Activated CD8-positive, alpha-beta memory T cell treated with anti-CD3 and anti-CD28 coated beads for 48 hours (primary cell): Measurements from ENCODE around the gene MMP25.
"Not testable (repeated sequence)": the region's sequence is repeated elsewhere in the genome, so short reads cannot be mapped to it uniquely, and the experiment has no call there.

Source experiments
- DNase-seq, 3 experiments: peaks; one replicate each; pipeline ENCODE4 v3.0.0-alpha.2; 2020; ENCODE audit warnings: low read depth in 2 of 3, low spot score in 2 of 3

Gene MMP25

DNA sequence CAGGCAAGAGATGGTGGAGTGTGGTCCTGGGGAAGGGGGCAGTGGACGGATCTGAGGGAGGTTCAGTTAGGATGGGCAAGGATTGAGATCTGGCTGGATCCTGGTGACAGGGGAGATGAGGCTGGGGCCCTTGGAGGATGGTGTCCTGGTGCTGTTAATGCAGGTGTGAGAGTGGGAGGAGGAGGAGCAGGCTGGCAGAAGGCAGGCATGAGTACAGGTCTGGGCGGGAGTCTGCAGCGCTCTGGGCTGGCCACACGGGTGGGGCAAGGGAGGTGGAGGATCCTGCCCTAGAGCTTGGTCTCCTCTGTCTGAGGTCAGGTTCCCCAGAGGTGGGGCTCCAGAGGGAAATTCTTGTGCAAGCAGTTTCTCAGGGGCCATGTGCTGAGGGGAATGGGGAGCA lies 25.8 kb downstream of the MMP25 start:
- not testable (repeated sequence) for DNase-seq

DNA sequence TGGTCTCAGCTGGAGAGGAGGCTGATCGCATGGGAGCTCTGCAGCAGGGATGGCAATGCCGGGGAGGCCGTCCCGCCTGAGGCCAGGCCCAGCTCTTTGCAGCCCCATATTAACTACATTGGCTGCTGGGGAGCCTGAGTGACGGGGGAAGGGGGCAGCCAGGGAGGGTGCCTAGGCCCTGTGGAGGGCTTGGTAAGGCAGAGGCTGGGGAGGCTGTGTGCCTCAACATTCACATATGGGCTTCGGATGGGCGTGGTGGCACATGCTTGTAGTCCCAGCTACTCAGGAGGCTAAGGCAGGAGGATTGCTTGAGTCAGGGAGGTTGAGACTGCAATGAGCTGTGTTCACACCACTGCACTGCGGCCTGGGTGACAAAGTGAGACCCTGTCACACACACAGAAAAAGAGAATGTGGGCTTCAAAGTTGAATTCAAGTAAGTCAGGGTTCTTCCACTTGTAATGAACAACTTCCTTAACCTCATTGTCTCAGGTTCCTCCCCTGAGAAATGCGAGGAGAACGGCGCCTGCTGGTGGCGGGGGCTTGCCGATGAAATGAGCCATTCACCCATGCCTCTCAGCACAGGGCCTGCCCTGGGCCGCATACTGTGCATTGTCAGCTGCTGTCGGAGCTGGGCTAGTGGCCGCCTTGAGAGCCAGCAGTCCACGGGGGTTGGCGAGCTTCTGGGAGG lies 26.4 kb downstream of the MMP25 start:
- not testable (repeated sequence) for DNase-seq

DNA sequence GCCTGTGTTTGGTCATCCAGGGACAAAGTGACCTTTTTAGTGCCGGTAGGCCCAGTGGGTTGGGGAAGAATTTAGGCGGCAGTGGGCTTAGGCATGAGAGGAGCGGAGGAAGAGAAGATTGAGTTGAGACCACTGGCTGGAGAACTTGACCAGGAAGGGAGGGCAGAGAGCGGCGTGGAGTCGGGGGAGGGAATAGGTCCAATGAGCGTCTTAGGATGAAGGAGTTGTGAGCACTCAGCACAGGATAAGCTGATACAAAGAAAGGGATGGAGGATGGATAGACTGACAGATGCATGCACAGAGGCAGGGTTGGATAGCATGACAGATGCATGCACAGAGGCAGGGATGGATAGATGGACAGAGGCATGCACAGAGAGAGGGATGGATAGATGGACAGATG lies 27.1 kb downstream of the MMP25 start:
- no peak for DNase-seq

DNA sequence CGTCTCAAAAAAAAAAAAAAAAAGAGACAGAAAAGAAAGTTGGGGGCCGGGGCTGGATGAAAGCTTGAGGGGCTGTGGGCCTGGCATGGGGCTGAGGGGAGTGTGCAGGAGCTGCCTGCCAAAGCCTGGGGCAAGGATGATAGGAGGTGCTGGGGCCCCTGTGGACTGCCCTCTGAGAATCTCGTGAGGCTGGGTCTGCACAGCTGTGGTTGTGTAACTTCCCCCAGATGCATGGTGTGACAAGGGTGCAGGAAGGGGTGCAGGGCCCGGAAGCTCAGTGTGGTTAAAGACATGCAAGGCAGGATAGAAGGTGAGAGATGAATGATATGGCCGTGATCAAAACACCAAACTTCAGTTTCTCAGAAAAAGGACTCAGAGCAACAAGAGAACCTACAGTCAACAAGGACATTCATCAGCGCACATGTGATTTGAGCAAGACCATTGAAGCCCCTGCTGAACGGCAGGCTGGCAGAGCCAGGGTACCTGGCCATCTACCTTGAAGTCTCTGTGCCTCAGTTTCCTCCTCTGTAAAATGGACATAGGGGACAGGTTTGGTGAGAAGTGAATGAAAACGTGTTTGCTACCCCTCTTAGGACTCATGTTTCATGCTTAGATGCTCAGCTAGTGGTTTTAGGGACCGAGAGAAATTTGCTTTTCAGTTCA lies 28.6 kb downstream of the MMP25 start:
- DNase-seq, result peak in 2 of 3 experiments; percentile 59 to 60

DNA sequence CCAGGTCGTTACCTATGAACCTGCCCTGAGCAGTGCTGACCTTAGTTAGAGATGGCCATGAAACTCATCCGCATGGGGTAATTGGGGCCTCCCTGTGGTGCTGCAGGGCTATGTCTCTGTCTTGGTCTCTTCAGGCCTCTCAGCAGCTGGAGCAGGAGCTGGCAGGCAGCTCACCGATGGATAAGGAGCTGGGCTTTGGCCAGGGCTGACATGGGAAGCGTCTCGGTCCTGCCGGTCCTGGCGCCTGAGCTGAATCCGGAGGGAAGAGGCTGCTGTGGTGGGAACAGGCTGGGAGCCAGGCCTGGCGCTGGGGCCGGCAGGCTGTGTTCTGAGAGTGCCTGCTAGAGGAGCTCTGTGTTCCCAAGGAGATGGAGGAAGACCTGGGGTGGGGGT lies 29.2 kb downstream of the MMP25 start:
- no peak for DNase-seq

DNA sequence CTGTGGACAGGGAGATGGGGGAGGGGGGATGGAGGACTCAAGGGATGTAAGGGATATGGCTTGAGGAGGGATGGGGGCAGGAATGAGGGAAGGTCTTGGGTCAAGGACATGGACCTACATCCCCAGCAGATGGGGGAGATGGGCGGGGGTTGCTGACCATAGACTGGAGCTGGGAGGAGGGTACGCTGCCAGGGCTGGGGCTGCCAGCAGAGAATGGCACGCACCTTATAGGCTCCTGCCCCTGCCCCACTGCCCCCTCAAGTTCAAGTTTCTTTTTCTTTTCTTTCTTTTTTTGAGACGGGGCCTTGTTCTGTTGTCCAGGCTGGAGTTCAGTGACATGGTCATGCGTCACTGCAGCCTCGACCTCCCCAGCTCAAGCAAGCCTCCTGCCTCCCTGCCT lies 29.6 kb downstream of the MMP25 start:
- DNase-seq, result not testable (repeated sequence)

DNA sequence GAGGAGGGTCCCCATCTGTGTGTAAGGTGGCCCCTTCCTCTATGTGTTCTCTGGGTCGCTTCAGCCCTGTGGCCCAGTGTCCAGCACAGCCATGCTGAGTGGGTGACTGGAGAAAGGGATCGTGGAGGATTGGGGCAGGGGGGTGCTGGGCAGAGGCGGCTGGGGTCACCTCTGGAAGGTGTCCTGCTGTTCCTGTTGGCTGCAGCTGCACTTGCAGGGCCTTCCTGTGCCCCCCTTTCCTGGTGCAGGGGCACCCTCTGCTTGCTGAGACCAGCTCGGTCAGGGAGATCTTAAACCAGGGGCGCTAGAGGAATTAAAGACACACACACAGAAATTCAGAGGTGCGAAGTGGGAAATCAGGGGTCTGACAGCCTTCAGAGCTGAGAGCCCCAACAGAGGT lies 30.2 kb downstream of the MMP25 start:
- no peak for DNase-seq

DNA sequence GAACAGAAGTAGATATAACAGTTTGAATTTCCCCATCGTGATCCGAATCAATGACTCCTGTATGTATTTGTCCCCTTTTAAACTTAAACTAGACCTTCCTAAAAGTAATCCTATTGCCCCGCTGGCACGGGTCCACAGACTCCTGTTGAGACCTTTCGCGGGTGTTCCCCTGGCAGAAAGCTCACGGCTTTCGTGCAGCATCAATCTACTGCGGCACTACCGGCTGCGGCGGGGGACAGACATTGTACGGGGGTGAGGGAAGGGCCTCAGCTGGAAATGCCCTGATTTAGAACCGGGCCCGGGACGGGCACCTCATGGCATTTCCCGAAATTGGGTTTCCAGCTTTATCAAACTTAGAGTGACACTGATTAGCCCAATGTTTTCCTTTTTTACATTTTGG lies 33.7 kb downstream of the MMP25 start:
- DNase-seq, result no peak

DNA sequence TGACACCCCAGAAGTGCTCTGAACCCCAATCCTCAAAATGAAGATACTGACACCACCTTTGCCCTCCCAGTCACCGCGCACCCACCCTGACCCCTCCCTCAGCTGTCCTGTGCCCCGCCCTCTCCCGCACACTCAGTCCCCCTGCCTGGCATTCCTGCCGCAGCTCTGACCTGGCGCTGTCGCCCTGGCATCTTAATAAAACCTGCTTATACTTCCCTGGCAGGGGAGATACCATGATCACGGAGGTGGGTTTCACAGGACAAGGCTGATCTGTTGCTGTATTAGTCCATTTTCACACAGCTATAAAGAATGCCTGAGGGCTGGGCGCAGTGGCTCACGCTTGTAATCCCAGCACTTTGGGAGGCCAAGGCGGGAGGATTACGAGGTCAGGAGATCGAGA lies 35.6 kb downstream of the MMP25 start:
- DNase-seq, result not testable (repeated sequence)

DNA sequence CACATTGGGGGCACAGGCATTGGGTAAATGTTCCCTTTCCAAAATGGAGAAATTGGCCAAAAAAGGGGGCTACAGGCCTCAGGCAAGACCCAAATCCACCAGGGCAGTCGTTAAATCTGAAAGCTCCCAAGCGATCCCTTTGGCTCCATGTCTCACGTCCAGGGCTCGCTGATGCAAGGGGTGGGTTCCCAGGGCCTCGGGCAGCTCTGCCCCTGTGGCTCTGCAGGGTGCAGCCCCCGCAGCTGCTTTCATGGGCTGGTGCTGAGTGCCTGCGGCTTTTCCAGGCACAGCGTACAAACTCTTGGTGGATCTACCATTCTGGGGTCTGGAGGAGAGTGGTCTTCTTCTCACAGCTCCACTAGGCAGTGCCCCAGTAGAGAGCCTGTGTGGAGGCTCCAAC lies 37.0 kb downstream of the MMP25 start:
- not testable (repeated sequence) for DNase-seq

DNA sequence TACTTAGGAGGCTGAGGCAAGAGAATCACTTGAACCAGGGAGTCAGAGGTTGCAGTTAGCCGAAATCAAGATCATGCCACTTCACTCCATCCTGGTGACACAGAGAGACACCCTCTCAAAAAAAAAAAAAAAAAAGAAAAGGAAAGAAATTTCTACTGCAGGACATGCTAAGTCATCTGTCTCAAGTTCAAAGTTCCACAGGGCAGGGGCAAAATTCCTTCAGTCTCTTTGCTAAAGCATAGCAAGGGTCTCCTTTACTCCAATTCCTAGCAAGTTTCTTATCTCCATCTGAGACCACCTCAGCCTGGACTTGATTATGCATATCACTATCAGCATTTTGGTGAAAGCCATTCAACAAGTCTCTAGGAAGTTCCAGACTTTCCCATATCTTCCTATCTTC lies 38.1 kb downstream of the MMP25 start:
- DNase-seq, result no peak

DNA sequence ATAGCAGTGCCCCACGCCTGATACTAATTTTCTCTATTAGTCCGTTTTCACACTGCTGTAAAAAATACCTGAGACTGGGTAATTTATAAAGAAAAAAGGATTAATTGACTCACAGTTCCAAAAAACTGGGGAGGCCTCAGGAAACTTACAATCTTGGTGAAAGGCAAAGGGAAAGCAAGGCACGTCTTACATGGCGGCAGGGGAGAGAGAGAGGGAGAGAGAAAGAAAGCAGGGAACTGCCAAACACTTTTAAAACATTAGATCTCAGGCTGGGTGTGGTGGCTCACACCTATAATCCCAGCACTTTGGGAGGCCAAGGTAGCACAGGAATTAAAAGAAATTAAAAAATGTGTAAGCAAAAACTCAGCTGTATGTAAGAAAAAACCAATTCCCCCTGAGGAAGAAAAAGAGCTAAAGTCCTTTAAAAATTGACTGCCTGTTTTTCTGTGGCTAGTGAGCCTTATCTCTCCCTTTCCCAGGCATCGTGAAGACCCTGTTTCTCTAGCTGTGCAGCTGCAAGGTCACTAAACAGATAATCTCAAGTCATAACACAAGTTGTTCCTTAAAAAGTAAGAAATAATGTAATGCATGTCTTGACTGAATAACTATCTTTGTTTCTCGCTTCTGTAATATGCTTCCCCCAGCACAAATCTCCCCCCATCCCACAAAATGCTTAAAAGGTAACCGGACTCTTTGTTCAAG lies 38.8 kb downstream of the MMP25 start:
- no peak for DNase-seq

DNA sequence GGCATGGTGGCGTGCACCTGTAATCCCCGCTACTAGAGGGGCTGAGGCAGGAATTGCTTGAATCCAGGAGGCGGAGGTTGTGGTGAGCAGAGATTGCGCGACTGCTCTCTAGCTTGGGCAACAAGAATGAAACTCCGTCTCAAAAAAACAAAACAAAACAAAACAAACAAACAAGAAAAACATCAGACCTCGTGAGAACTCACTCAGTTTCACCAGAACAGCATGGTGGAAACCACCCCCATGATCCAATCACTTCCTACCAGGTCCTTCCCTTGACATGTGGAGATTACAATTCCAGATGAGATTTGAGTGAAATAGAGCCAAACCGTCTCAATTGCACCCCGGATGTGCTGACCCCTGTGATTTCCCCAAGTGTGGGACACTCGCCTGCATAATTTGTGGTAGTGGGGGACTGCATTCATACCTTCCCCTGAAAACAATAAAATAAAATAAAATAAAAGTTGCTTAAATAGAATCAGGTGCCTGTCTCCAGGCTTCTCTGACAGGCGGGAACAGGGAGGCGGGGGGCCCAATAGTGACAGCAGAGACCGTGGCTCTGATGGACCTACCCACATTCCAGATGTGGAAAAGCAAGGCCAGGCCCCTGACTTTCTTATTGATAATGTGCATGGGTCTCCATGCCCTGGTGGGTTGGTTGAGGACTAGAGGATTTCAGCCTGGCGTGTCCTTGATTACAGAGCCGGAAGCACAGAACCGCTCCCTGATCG lies 39.7 kb downstream of the MMP25 start:
- DNase-seq, result no peak

DNA sequence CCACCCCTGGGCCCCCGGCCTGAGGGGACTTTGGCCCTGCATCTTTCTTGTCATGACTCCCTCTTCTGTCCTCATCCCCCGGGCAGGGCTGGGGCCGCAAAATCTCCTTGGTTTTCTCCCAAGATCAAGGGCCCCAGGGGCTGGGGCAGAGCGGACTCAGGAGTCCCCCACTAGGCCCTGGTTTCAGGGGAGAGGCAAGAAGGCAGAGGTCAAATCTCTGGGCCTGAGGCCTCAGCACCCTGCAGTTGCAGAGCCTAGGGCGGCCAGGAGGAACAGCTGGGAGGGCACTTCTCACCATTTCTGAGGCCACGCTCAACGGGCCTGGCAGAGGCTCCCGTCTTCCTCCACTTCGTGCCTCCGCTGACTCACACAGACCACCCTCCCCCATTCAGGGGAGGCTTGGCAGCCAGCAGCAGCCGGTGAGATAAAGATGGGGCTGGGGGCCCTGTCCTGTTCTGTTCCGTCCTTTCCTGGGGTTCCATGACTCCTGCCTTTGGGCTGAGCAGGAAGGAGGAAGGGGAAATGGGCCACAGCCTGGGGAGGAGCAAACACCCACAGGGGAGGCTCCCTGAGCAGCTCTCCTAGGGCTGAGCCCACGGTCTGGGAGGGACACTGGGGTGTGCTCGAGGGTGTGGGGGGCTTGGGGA lies 40.4 kb downstream of the MMP25 start:
- DNase-seq, result no peak

DNA sequence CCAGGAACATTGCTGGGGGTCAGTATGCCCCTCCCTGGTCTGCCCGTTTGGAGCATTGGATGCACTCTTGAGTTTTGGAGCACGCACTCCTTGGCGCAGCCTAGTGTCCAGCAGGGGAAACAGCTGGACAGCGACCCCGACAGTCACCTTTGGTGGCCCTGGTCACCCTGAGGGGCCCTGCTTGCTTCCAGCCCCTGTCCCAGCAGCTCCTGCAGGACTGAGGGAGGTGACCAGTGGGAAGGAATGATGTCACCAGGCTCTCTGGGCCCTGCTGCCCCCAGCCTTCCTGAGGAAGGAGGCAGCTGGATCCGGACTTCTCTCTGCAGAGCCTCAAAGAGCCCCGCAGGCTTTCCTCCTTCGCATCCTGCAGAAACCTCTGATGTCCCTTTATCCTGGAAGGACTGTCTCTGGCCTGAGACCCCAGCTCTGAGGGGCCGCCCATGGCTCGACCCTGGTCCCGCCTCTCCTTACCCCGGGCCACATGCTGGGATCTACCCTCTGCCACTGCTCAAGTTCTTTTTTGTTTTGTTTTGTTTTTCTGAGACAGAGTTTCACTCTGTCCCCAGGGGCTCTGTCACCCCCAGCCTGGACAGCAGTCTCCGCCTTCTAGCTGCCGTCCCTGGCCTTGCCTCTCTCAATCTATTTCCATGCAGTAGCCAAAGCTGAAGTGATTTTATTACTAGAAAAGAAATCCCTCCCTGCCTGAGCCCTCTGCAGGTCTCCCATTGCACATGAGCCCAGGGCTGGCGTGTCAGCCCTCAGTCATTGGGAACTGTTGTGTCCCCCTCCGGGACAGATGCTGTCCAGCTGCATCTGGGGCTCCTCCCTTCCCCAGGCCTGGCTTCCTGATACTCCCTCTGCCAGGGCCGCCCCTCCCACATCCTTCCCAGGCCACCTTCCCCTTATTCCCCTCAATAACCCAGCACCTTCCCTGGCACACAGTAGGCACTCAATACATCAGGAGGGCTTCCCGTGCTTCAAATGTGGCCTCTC lies 41.2 kb downstream of the MMP25 start:
- no peak for DNase-seq

DNA sequence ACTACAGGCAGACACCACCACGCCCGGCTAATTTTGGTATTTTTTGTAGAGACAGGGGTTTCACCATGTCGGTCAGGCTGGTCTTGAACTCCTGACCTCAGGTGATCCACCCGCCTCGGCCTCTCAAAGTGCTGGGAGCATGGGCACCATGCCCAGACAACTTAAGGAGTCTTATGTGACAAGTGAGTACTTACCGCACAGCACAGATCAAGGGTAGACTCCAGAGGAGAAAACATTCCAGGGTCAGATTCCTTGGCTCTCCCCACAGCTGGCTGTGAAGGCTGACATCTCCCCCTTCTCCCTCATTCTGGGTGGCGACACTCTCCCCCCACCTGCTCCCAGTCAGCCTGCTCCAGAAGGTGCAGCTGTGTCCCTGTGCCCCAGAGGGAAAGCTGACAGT lies 42.1 kb downstream of the MMP25 start:
- DNase-seq, result no peak

DNA sequence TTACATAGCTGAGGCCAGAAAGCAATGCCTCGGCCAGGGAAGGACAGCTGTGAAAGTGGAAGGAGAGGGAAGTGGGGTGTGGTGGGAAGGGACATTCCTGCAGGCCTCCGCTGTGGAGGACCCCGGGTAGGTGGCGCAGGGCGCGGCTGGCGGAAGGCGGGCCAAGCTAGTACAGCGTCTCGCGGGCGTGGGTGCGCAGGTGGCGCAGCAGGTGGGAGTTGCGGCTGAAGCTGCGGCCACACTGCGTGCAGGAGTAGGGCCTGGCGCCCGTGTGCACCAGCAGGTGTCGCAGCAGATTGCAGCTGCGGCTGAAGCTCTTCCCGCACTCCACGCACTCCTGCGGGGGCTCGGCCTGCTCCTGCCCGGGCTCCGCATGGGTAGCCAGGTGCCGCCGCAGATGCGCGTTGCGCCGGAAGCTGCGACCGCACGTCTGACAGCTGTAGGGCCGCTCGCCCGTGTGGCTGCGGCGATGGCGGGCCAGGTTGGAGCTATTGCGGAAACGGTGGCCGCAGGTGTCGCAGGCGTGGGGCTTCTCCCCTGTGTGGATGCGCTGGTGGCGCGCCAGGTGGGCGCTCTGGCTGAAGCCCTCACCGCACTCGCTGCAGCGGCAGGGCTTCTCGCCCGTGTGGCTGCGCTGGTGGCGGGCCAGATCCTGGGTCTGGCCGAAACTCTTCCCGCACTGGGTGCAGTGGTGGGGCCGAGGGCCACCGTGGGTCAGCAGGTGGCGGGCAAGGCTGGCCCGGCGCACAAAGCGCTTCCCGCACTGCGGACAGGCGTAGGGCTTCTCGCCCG lies 42.8 kb downstream of the MMP25 start:
- DNase-seq, result no peak

DNA sequence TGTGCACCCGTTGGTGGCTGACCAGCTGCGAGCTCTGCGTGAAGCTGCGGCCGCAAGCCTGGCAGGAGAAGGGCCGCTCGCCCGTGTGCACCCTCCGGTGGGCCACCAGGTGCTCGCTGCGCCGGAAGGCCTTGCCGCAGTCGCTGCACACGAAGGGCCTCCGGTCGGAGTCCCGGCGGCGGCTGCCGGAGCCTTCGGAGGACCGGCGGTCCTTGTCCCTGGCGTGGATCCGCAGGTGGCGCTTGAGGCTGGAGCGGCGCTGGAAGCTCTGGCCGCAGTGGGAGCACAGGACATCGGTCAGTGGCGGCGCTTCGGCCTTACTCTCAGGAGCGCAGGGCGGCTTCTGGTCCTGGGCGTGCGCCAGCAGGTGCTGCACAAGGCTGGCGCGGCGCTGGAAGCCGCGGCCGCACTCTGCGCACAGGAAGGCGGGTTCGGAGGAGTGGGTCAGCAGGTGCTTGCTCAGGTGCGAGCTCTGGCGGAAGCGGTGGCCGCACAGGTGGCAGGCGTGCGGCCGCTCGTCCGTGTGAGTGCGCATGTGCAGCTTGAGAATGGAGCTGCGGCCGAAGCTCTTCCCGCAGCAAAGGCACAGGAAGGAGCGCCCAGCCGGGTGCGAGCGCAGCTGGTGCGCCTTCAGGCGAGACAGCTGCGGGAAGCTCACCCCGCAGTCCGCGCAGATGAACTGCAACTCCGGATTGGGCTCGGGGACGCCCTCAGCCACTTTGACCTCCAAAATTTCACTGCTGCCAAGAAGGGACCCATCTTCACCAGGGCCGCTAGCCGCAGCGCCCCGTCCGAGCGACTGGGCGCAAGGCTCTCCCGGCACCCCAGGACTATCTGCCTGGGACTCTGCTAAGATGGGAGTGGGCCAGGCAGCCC lies 43.6 kb downstream of the MMP25 start:
- DNase-seq, result no peak
